ENCODE data around the gene VWCE.

VWCE gene

DNA sequence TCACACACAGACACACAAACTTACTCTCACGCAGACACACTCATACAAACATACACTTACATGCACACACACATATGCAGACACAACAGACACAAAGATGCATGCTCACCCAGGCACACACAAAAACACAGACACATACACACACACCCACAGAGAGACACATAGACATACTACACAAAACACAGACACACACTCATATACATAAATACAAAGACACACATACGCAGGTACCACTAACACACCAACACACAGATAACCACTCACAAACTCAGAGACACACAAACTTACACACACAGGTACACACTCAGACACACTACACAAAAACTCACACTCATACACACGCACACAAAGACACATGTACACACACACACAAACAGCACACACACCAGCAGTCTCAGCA, 22.4 kb downstream of the VWCE start:
- no peaks in the 10 kb centered on the region for H3K27me3 ChIP-seq (replicated peaks; ENCODE audit: control insufficient read depth, insufficient read depth, low read length, poor library complexity, severe bottlenecking)
- H3K27ac ChIP-seq (ENCODE audit: insufficient read depth, low read length, poor library complexity, severe bottlenecking), result no peak overlapping the region
- H3K4me3 ChIP-seq (ENCODE audit: insufficient read depth, low read depth, low read length, poor library complexity, severe bottlenecking), result no peak overlapping the region
- H3K36me3 ChIP-seq (ENCODE audit: control insufficient read depth, insufficient read depth, low read length), result no peaks in the 10 kb centered on the region
- no peaks in the 10 kb centered on the region for H3K9me3 ChIP-seq (ENCODE audit: control insufficient read depth, low read length)
- no peaks in the 10 kb centered on the region for H3K4me1 ChIP-seq (ENCODE audit: control insufficient read depth, insufficient read depth, low read length, poor library complexity, severe bottlenecking)
- DNase-seq, result no peak

DNA sequence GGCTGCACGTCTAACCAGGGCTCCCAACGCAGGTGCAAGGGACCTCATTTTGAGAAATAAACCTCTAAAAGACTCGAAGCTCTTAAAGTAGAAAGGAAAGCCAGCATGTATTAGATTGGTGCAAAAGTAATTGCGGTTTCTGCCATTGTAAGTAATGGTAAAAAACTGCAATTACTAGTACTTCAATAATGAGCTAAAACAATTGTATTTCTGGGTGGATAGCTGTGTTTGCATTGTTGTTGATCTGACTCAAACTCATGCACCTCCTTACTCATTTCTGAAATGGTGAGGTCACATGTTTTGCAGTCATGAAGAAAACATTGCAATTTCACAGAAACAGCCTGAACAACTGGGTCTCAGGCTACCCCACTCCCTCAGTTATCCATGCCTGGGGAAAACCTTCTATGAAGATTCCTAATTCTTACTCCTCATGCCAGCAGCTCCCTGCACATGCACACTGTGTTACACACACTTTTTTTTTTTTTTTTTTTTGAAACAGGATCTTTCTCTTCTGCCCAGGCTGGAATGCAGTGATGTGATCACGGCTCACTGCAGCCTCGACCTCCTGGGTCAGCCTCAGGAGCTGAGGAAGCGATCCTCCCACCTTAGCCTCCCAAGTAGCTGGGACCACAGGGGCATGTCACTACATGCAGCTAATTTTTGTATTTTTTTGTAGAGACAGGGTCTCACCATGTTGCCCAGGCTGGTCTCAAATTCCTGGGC, 24.6 kb downstream of the VWCE start:
- Histone ChIP-seq H3K36me3 (ENCODE audit: control insufficient read depth, insufficient read depth, low read length) (no peaks in the 10 kb centered on the region), H3K4me1 (ENCODE audit: control insufficient read depth, insufficient read depth, low read length, poor library complexity, severe bottlenecking) (no peaks in the 10 kb centered on the region), H3K4me3 (ENCODE audit: insufficient read depth, low read depth, low read length, poor library complexity, severe bottlenecking) (no peak overlapping the region), H3K9me3 (ENCODE audit: control insufficient read depth, low read length) (no peaks in the 10 kb centered on the region), H3K27me3 (replicated peaks; ENCODE audit: control insufficient read depth, insufficient read depth, low read length, poor library complexity, severe bottlenecking) (no peaks in the 10 kb centered on the region), H3K27ac (ENCODE audit: insufficient read depth, low read length, poor library complexity, severe bottlenecking) (no peak overlapping the region)
- DNase-seq, result no peak

DNA sequence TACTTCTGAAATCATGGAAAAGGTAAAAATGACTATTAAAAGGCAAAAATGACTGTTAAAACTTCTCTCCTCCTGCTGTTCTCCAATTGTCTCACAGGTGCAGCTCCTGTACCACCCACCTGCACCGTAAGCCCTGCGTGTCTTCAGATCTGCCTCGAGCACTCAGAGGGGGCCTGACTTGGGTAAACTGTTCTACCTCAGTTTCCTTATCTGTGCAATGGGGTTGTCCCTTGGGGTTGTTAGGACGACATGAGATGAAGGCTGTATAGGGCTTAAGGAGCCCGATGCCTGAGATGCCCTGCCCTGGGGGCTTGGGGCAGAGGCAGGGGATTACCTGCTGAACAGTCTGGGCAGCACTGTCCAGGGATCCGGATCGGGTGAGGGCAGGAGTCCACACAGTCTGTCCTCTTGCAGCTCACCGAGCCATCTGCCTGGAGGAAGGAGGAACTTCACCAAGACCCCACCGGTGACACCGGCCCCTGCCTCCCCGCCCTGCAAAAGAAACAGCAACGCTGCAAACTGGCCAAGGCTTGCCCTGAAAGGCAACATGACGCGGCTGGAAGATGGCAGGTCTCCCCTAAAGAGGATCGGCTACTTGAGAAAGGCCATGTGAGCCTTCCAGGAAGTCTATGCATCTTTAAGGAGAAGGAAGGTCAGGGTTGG, 26.4 kb downstream of the VWCE start:
- Histone ChIP-seq H3K9me3 (ENCODE audit: control insufficient read depth, low read length) (no peaks in the 10 kb centered on the region), H3K4me1 (ENCODE audit: control insufficient read depth, insufficient read depth, low read length, poor library complexity, severe bottlenecking) (no peaks in the 10 kb centered on the region), H3K27me3 (replicated peaks; ENCODE audit: control insufficient read depth, insufficient read depth, low read length, poor library complexity, severe bottlenecking) (no peaks in the 10 kb centered on the region), H3K4me3 (ENCODE audit: insufficient read depth, low read depth, low read length, poor library complexity, severe bottlenecking) (no peak overlapping the region), H3K36me3 (ENCODE audit: control insufficient read depth, insufficient read depth, low read length) (no peaks in the 10 kb centered on the region), H3K27ac (ENCODE audit: insufficient read depth, low read length, poor library complexity, severe bottlenecking) (no peak overlapping the region)
- DNase-seq, result no peak

DNA sequence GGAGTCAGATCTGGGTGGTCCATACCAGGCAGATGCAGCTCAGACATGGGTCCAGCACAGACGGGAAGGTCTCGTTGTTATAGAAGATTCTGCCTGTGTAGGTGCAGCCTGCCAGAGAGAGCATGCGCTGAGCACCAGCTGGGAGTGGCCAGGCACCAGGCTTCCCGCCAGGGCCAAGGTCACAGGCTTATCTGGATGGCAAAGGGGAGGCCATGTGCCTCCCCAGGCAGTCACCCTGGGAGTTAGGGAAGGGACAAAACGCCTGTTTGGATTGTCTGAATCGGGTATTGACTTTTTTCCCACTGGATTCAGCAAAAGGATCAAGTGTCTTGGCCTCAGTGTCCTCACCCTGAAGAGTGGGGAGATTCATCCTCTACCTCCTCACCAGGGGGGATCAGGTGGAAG, 27.7 kb downstream of the VWCE start:
- H3K4me3 ChIP-seq (ENCODE audit: insufficient read depth, low read depth, low read length, poor library complexity, severe bottlenecking), result no peak overlapping the region
- no peak for DNase-seq
- H3K36me3 ChIP-seq (ENCODE audit: control insufficient read depth, insufficient read depth, low read length), result no peaks in the 10 kb centered on the region
- H3K27ac ChIP-seq (ENCODE audit: insufficient read depth, low read length, poor library complexity, severe bottlenecking), result no peak overlapping the region
- no peaks in the 10 kb centered on the region for H3K4me1 ChIP-seq (ENCODE audit: control insufficient read depth, insufficient read depth, low read length, poor library complexity, severe bottlenecking)
- no peaks in the 10 kb centered on the region for H3K9me3 ChIP-seq (ENCODE audit: control insufficient read depth, low read length)
- H3K27me3 ChIP-seq (replicated peaks; ENCODE audit: control insufficient read depth, insufficient read depth, low read length, poor library complexity, severe bottlenecking), result no peaks in the 10 kb centered on the region

DNA sequence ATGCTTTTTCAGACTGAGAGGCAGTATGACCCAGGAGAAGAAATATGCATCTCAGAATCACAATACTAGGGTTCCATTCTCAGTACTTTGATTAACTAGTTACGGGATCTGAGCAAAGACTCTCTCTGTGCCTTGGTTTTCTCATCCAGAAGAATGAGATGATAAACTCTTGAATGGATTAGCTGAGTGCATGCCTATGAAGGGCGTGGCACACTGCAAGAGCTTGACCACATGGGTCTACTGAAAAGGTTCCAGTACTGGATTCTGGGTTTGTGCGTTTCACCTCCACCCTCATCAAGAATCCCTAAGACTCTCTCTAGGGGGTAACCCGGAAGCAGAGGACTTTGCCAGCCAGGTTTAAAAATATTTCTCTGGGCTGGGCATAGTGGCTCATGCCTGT, 28.5 kb downstream of the VWCE start:
- H3K4me1 ChIP-seq (ENCODE audit: control insufficient read depth, insufficient read depth, low read length, poor library complexity, severe bottlenecking), result no peaks in the 10 kb centered on the region
- no peak overlapping the region for H3K27ac ChIP-seq (ENCODE audit: insufficient read depth, low read length, poor library complexity, severe bottlenecking)
- no peaks in the 10 kb centered on the region for H3K36me3 ChIP-seq (ENCODE audit: control insufficient read depth, insufficient read depth, low read length)
- no peak for DNase-seq
- H3K4me3 ChIP-seq (ENCODE audit: insufficient read depth, low read depth, low read length, poor library complexity, severe bottlenecking), result no peak overlapping the region
- no peaks in the 10 kb centered on the region for H3K27me3 ChIP-seq (replicated peaks; ENCODE audit: control insufficient read depth, insufficient read depth, low read length, poor library complexity, severe bottlenecking)
- no peaks in the 10 kb centered on the region for H3K9me3 ChIP-seq (ENCODE audit: control insufficient read depth, low read length)

DNA sequence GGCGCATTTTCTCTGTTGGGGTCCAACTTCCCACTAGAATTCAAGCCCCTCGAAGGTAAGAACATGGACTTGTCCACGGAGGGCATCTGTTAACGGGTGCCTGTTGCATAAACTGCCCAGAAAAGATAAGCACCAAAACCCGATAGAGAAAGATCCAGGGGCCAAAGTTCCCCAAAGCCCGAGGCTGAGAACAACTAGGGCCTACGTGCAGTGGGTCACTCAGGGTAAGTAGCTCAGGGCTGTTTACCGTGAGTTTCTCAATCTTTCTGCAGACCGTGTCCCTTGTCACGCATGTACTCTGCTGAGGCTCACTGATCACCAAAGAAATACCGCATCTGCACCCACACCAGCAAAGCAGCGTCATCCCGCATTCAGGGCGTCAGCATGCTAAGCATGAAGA, 29.8 kb downstream of the VWCE start:
- no peaks in the 10 kb centered on the region for H3K9me3 ChIP-seq (ENCODE audit: control insufficient read depth, low read length)
- DNase-seq, result no peak
- no peaks in the 10 kb centered on the region for H3K36me3 ChIP-seq (ENCODE audit: control insufficient read depth, insufficient read depth, low read length)
- no peaks in the 10 kb centered on the region for H3K27me3 ChIP-seq (replicated peaks; ENCODE audit: control insufficient read depth, insufficient read depth, low read length, poor library complexity, severe bottlenecking)
- H3K4me3 ChIP-seq (ENCODE audit: insufficient read depth, low read depth, low read length, poor library complexity, severe bottlenecking), result no peak overlapping the region
- H3K27ac ChIP-seq (ENCODE audit: insufficient read depth, low read length, poor library complexity, severe bottlenecking), result no peak overlapping the region
- no peaks in the 10 kb centered on the region for H3K4me1 ChIP-seq (ENCODE audit: control insufficient read depth, insufficient read depth, low read length, poor library complexity, severe bottlenecking)

DNA sequence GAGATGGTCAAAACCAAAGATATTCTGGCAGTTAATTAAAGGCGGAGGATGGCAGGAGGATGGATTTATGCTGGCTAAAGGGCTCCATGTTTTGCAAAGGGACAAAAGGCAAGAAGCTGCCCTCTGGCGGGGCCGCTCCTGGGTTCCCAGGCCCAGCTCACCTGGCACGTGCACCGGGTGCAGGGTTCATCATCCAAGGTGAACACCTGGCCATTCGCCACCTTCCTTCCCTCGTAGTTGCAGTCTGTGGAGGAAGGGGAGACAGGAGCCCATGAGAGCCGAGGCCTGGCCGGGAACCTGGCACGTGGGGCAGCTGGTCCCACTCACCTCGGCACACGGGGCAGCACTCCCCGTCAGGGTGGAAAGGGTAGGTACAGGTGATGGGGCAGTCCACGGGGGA, 30.3 kb downstream of the VWCE start:
- no peaks in the 10 kb centered on the region for H3K27me3 ChIP-seq (replicated peaks; ENCODE audit: control insufficient read depth, insufficient read depth, low read length, poor library complexity, severe bottlenecking)
- DNase-seq, result no peak

DNA sequence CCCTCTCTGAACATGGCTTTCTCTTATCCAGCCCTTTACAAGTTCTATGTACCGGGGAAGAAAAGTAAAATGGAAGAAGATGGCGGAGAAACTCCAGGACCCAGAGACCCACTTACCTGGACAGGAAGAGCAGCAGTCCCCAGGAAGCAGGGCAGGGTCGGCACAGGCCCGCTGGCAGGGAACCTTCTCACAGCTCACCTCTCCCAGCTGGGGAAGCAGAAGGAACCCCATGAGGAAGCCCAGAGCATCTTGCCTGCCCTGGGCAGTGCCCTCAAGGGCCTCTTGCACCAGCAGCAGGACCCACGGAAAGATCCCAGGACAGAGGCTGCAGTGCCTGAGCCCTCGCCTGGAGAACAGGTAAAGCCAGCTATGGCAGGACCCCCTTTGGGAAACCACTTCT, 30.7 kb downstream of the VWCE start:
- Histone ChIP-seq H3K4me3 (ENCODE audit: insufficient read depth, low read depth, low read length, poor library complexity, severe bottlenecking) (no peak overlapping the region), H3K27me3 (replicated peaks; ENCODE audit: control insufficient read depth, insufficient read depth, low read length, poor library complexity, severe bottlenecking) (no peaks in the 10 kb centered on the region), H3K36me3 (ENCODE audit: control insufficient read depth, insufficient read depth, low read length) (no peaks in the 10 kb centered on the region), H3K27ac (ENCODE audit: insufficient read depth, low read length, poor library complexity, severe bottlenecking) (no peak overlapping the region), H3K4me1 (ENCODE audit: control insufficient read depth, insufficient read depth, low read length, poor library complexity, severe bottlenecking) (no peaks in the 10 kb centered on the region), H3K9me3 (ENCODE audit: control insufficient read depth, low read length) (no peaks in the 10 kb centered on the region)
- DNase-seq, result no peak

More for the DNA sequence above, 30.3 kb downstream of the VWCE start:
- no peak overlapping the region for H3K27ac ChIP-seq (ENCODE audit: insufficient read depth, low read length, poor library complexity, severe bottlenecking)
- no peaks in the 10 kb centered on the region for H3K4me1 ChIP-seq (ENCODE audit: control insufficient read depth, insufficient read depth, low read length, poor library complexity, severe bottlenecking)
- no peaks in the 10 kb centered on the region for H3K9me3 ChIP-seq (ENCODE audit: control insufficient read depth, low read length)
- H3K4me3 ChIP-seq (ENCODE audit: insufficient read depth, low read depth, low read length, poor library complexity, severe bottlenecking), result no peak overlapping the region
- no peaks in the 10 kb centered on the region for H3K36me3 ChIP-seq (ENCODE audit: control insufficient read depth, insufficient read depth, low read length)

DNA sequence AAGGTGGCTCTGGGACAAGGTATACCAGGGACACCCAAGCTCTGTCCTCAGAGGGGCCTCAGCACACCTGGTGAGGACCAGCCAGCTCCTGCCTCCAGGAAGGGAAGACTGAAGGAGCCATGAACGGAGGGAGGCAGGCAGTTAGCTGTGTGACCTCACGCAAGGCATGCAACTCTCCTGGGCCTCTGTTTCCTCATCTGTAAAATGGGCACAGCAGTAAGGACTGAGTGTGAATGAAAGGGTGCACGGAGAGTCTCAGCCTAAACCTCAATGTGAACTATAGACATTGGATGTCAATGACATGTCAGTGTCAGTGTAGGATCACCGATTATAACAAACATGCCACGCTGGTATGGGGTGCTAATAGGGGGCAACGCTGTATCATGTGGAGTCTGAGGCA, 35.8 kb downstream of the VWCE start:
- no peaks in the 10 kb centered on the region for H3K36me3 ChIP-seq (ENCODE audit: control insufficient read depth, insufficient read depth, low read length)
- no peaks in the 10 kb centered on the region for H3K27me3 ChIP-seq (replicated peaks; ENCODE audit: control insufficient read depth, insufficient read depth, low read length, poor library complexity, severe bottlenecking)
- DNase-seq, result no peak
- no peak overlapping the region for H3K4me3 ChIP-seq (ENCODE audit: insufficient read depth, low read depth, low read length, poor library complexity, severe bottlenecking)
- no peak overlapping the region for H3K27ac ChIP-seq (ENCODE audit: insufficient read depth, low read length, poor library complexity, severe bottlenecking)
- no peaks in the 10 kb centered on the region for H3K4me1 ChIP-seq (ENCODE audit: control insufficient read depth, insufficient read depth, low read length, poor library complexity, severe bottlenecking)
- H3K9me3 ChIP-seq (ENCODE audit: control insufficient read depth, low read length), result no peaks in the 10 kb centered on the region

DNA sequence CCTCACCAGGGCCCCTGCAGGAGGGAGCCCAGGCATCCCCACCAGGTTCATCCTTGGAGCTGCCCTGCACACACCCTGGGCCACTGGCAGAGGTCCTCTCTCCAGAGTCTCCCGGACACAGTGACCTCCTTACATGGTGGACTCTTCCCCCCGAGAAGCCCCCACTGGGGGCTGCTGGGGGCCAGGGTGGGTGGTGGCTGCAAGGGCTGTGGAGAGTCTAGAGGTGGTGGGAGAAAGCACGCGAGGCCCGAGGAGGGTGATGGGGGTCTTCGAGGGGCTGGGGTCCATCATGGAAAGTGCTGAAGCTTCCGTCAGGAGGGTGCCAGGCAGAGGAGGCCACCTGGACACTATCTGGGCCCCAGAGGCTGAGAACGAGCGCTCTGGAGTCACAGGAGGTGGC, 36.6 kb downstream of the VWCE start:
- no peak overlapping the region for H3K27ac ChIP-seq (ENCODE audit: insufficient read depth, low read length, poor library complexity, severe bottlenecking)
- DNase-seq, result no peak
- no peaks in the 10 kb centered on the region for H3K4me1 ChIP-seq (ENCODE audit: control insufficient read depth, insufficient read depth, low read length, poor library complexity, severe bottlenecking)
- H3K36me3 ChIP-seq (ENCODE audit: control insufficient read depth, insufficient read depth, low read length), result no peaks in the 10 kb centered on the region
- H3K9me3 ChIP-seq (ENCODE audit: control insufficient read depth, low read length), result no peaks in the 10 kb centered on the region
- H3K4me3 ChIP-seq (ENCODE audit: insufficient read depth, low read depth, low read length, poor library complexity, severe bottlenecking), result no peak overlapping the region
- no peaks in the 10 kb centered on the region for H3K27me3 ChIP-seq (replicated peaks; ENCODE audit: control insufficient read depth, insufficient read depth, low read length, poor library complexity, severe bottlenecking)

All from effector memory CD4-positive, alpha-beta T cell (primary cell).